CD14-positive monocyte (primary cell): Measurements from ENCODE around the gene FUT8. TPM values are rescaled to one million over a fixed set of nuclear protein-coding genes. Genes with fewer than 3 reads are reported as not detected.

Source experiments
- DNase-seq, 3 donors: peaks; one replicate each; pipeline ENCODE4 v3.0.0-alpha.2; 2011 to 2022
- H2AFZ ChIP-seq: 2 replicates; pipeline ENCODE4 v1.6.0; 2012; ENCODE audit warnings: mild to moderate bottlenecking, low read depth, low read length, inconsistent platforms; ENCODE audit not compliant: insufficient read depth, poor library complexity, severe bottlenecking
- H3K27ac ChIP-seq, 2 donors: 1 replicate in 1 of 2; 2 replicates in 1 of 2; pipeline ENCODE4 v1.5.1; 2012 to 2013; ENCODE audit warnings: low read length in 2 of 2, control low read depth in 1 of 2, inconsistent platforms in 1 of 2, low read depth in 1 of 2, mild to moderate bottlenecking in 1 of 2
- H3K27me3 ChIP-seq, 2 donors: one replicate each; pipeline versions ENCODE4 v1.6.0 to v1.6.1; 2011 to 2013; ENCODE audit warnings: low read length in 2 of 2; ENCODE audit not compliant: control insufficient read depth in 2 of 2, insufficient read depth in 2 of 2
- H3K36me3 ChIP-seq, 2 donors: replicated peaks in 1 of 2; 1 replicate in 1 of 2; 2 replicates in 1 of 2; pipeline versions ENCODE4 v1.5.1 to v1.6.1; 2012 to 2013; ENCODE audit warnings: low read length in 2 of 2, control low read depth in 1 of 2, inconsistent platforms in 1 of 2, mild to moderate bottlenecking in 1 of 2; ENCODE audit not compliant: insufficient read depth in 2 of 2, control insufficient read depth in 1 of 2
- H3K4me1 ChIP-seq, 2 donors: 1 replicate in 1 of 2; 2 replicates in 1 of 2; pipeline versions ENCODE4 v1.5.1 to v1.6.1; 2012 to 2013; ENCODE audit warnings: low read length in 2 of 2, control low read depth in 1 of 2, inconsistent platforms in 1 of 2, mild to moderate bottlenecking in 1 of 2, moderate library complexity in 1 of 2; ENCODE audit not compliant: insufficient read depth in 2 of 2, control insufficient read depth in 1 of 2
- H3K4me2 ChIP-seq: replicated peaks from 2 replicates; pipeline ENCODE3; 2012; ENCODE audit warnings: low read length, moderate library complexity, mild to moderate bottlenecking; ENCODE audit not compliant: poor library complexity, severe bottlenecking; ENCODE audit errors: extremely low read depth
- H3K4me3 ChIP-seq, 3 experiments: fragments of 200-600 bp in 1 of 3; sonication (generic) in 1 of 3; replicated peaks in 1 of 3; 1 replicate in 2 of 3; 2 replicates in 1 of 3; pipeline ENCODE4 v1.5.1; 2011 to 2013; ENCODE audit warnings: low read length in 3 of 3, mild to moderate bottlenecking in 3 of 3, control low read depth in 2 of 3, low read depth in 2 of 3, inconsistent platforms in 1 of 3, moderate library complexity in 1 of 3
- H3K79me2 ChIP-seq: 2 replicates; pipeline ENCODE4 v1.6.0; 2012; ENCODE audit warnings: mild to moderate bottlenecking, control low read depth, inconsistent platforms, low read length, moderate library complexity; ENCODE audit not compliant: insufficient read depth
- H3K9ac ChIP-seq: 2 replicates; pipeline ENCODE4 v1.6.0; 2017; ENCODE audit warnings: low read length, mild to moderate bottlenecking; ENCODE audit not compliant: insufficient read depth, poor library complexity, severe bottlenecking
- H3K9me3 ChIP-seq, 2 donors: replicated peaks in 1 of 2; 1 replicate in 1 of 2; 2 replicates in 1 of 2; pipeline versions ENCODE4 v1.5.1 to v1.6.1; 2012 to 2013; ENCODE audit warnings: low read length in 2 of 2, control low read depth in 1 of 2; ENCODE audit not compliant: control insufficient read depth in 1 of 2, insufficient read depth in 1 of 2
- H4K20me1 ChIP-seq: 2 replicates; pipeline ENCODE4 v1.6.0; 2012; ENCODE audit warnings: mild to moderate bottlenecking, low read length, control low read depth, moderate library complexity; ENCODE audit not compliant: insufficient read depth
- H3K27ac Mint-ChIP-seq, 7 donors: one replicate each; pipeline ENCODE4 v1.8.0; 2020; ENCODE audit warnings: mild to moderate bottlenecking in 7 of 7, mixed read lengths in 7 of 7, moderate library complexity in 6 of 7, inconsistent platforms in 2 of 7
- H3K27me3 Mint-ChIP-seq, 3 donors: one replicate each; pipeline ENCODE4 v1.8.0; 2021 to 2022; ENCODE audit warnings: low read depth in 3 of 3, mild to moderate bottlenecking in 3 of 3, mixed read lengths in 3 of 3, moderate library complexity in 3 of 3, inconsistent platforms in 1 of 3
- H3K36me3 Mint-ChIP-seq, 2 donors: one replicate each; pipeline ENCODE4 v1.8.0; 2020; ENCODE audit warnings: mixed read lengths in 2 of 2, inconsistent platforms in 1 of 2, mild to moderate bottlenecking in 1 of 2
- H3K4me1 Mint-ChIP-seq: one replicate; pipeline ENCODE4 v1.8.0; 2020; ENCODE audit warnings: mild to moderate bottlenecking, mixed read lengths
- H3K4me3 Mint-ChIP-seq, 2 donors: one replicate each; pipeline ENCODE4 v1.8.0; 2020; ENCODE audit warnings: mild to moderate bottlenecking in 2 of 2, mixed read lengths in 2 of 2, moderate library complexity in 1 of 2
- H3K9me3 Mint-ChIP-seq, 7 donors: one replicate each; pipeline ENCODE4 v1.8.0; 2020 to 2022; ENCODE audit warnings: mixed read lengths in 7 of 7, mild to moderate bottlenecking in 6 of 7, moderate library complexity in 6 of 7, inconsistent platforms in 2 of 7
- CTCF ChIP-seq: fragments of 200-600 bp; IDR thresholded peaks from one replicate; pipeline ENCODE4 v1.8.0; 2022; ENCODE audit warnings: antibody characterized with exemption, mild to moderate bottlenecking
- WGBS: methylation state at CpG from one replicate; pipeline ENCODE4 v1.1.5; 2013; ENCODE audit warnings: missing lambda C conversion rate; ENCODE audit not compliant: insufficient coverage; 5-methylcytosine and 5-hydroxymethylcytosine counted together
- intact Hi-C, 2 donors: fragments of 100-400 bp; cut with micrococcal nuclease; formaldehyde crosslinking; loops; one replicate each; pipeline versions ENCODE4 v1.15.0 to v1.15.1; 2023
- polyA plus RNA-seq, 3 donors: library from polyadenylated mRNA; depleted of rRNA in 1 of 3; unstranded in 2 of 3; stranded (reverse) in 1 of 3; fragments of 300-500 nt in 2 of 3; fragments of >200 nt in 1 of 3; fragmentation: Illumina TruSeq in 2 of 3; gene quantifications; 1 replicate in 2 of 3; 2 replicates in 1 of 3; pipeline ENCODE4 v1.2.3, GENCODE V29; 2012 to 2021

Gene FUT8
- polyA plus RNA-seq, 3 donors = 1.6 to 5.1 (median 5.0) TPM

- no CpG with 5 or more reads among the region's 1 CpG for WGBS
- no peak for TF ChIP-seq CTCF
- Histone ChIP-seq H2AFZ (no peak overlapping the region), H3K9me3 (no peaks in the 10 kb centered on the region), H3K27ac (no peak overlapping the region), H3K4me1 (no peaks in the 10 kb centered on the region), H3K4me2 (no peak overlapping the region), H3K9ac (no peak overlapping the region), H3K79me2 (no peaks in the 10 kb centered on the region), H3K27me3 (no peaks in the 10 kb centered on the region), H3K36me3 (no peaks in the 10 kb centered on the region), H4K20me1 (no peaks in the 10 kb centered on the region), H3K4me3 (no peak overlapping the region)
- intact Hi-C loops = no loop called here
- Mint-ChIP-seq H3K4me3 (no peak overlapping the region), H3K9me3 (peaks cover 0 to 2% (median 0%) of the 10 kb centered on the region in 7 donors), H3K27ac (no peak overlapping the region), H3K36me3 (no peaks in the 10 kb centered on the region), H3K27me3 (peaks cover 2 to 8% (median 2%) of the 10 kb centered on the region in 3 donors), H3K4me1 (peaks cover 6% of the 10 kb centered on the region)
- DNase-seq = no peak
Measured at GRCh38 chr14:65774041-65774440, 361.5 kb downstream of the FUT8 start.

- Histone ChIP-seq H2AFZ (no peak overlapping the region), H3K9me3 (no peaks in the 10 kb centered on the region), H3K9ac (no peak overlapping the region), H4K20me1 (no peaks in the 10 kb centered on the region), H3K4me1 (no peaks in the 10 kb centered on the region), H3K4me3 (no peak overlapping the region), H3K79me2 (no peaks in the 10 kb centered on the region), H3K36me3 (no peaks in the 10 kb centered on the region), H3K27ac (no peak overlapping the region), H3K4me2 (no peak overlapping the region), H3K27me3 (no peaks in the 10 kb centered on the region)
- intact Hi-C loops = no loop called here
- Mint-ChIP-seq H3K27me3 (peaks cover 2 to 4% (median 3%) of the 10 kb centered on the region in 3 donors), H3K4me1 (peaks cover 6% of the 10 kb centered on the region), H3K4me3 (no peak overlapping the region), H3K27ac (no peak overlapping the region), H3K36me3 (no peaks in the 10 kb centered on the region), H3K9me3 (no peaks in the 10 kb centered on the region)
- DNase-seq = no peak
- 100% methylated on average over 1 of the region's 4 CpGs for WGBS
- TF ChIP-seq CTCF = no peak
Measured at GRCh38 chr14:65776193-65776852, 363.8 kb downstream of the FUT8 start.
